GM18858 (cell line): Measurements from ENCODE around the gene LORICRIN.

ENCODE experiments used
- ATAC-seq: cut with Tn5 transposase; IDR thresholded peaks from one replicate; pipeline ENCODE4 v1.9.1; 2021; ENCODE audit not compliant: unreplicated experiment

Gene LORICRIN

DNA sequence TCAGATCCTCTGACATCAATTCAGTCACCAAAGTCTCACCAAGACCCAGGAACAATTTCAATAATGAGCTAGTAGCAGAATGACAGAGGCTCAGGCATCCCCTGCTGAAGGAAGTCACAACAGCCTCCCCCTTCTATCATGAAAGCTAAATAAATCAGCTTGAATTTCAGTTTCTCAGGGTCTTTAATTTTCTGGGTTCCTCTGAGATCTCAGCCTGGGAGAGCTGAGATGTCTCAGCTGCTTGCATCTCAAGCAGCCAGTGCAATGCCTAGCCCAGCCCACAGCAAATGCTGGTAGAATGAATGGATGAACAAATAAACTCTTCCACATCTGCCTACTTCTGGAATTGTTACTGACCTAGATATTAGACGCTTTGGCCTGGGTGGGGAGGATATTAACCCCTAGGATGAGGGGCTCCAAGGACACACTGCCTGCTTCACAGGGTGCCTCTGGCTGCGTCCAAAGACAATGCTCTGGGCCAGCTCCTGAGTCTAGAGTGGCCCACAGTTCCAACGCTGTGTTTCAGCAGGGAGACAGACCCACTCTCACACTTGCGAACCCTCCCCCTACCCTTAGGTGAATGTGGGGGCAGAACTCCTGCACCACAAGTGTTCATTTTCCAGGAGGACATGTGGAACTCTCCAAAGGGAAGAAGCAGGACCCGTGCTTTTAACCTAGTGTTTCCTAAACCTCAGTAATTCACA, 11.2 kb upstream of the LORICRIN start:
- ATAC-seq = no peak

DNA sequence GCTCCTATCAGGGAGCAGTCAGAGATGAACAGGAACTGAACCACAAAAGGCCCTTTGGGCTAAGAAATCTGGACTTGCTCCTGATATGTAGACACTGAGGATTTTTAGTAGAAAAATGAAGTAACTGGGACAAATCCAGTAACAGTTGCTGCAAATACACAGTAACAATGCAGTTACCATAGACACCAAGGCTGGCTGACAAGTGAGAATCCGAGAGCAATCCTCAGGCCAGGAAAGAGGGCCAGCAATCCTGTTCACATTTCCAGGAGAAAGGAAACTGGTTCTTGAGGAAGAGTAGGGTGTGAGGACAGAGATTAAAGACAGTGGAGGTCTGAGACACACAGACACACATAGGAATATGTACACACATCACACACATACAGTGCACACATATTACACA, 9.3 kb upstream of the LORICRIN start:
- no peak for ATAC-seq

DNA sequence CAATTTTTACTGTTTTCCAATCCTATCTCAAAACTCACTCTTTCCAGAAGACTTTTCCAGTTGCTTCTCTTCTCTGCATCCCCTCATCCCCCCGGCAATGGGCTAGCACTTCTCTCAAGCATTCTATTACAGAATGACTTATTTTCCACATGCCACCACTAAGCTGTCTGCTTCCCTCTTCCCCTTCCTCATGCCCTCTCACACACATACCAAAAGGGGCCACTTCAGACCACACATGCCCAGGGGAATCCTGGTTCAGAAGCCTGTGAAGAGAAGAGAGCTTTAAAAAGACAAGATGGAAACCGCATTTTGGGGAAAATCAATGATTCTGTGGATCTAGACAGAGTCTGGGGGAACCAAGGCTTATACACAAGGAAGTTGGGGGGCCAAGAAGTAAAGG, 8.4 kb upstream of the LORICRIN start:
- no peak for ATAC-seq

DNA sequence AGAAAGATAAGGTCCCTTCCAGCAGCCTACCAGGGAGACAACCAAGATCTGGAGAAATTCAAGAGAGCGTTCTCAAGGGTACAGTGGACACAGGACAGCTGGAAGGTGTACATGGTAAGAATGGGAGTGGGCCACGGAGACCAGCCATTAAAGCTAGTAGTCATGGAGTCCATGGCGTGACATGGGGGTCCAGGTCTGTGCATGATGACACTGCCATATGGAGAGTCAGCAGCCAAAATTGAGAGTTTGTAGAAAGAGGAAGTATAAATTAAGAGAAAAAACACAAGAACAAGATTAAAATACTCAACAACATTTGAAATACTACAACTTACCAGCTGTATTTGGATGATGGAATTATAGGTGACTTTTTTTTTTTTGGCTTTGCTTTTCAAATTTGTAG, 7.9 kb upstream of the LORICRIN start:
- ATAC-seq = no peak

DNA sequence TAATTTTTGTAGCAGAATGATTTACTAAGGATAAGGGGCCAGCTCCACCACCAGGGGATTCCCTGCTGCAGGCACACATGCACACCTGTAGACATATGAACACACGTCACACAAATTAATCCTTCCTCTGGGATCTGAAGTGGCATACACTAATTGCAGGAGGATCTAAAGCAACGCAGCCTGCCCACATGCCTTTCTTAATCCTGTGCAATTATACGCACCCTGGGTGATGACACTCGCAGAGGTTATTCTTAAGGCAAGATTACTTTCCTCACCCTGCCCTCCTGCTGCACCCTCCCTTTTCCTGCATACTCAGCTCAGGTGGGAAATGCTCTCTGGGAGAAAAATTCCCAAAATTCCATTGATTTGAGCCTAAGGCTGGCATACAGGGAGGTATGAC, 7.5 kb upstream of the LORICRIN start:
- no peak for ATAC-seq

- no peak for ATAC-seq
Measured at GRCh38 chr1:153253076-153253475, 6.4 kb upstream of the LORICRIN start.

DNA sequence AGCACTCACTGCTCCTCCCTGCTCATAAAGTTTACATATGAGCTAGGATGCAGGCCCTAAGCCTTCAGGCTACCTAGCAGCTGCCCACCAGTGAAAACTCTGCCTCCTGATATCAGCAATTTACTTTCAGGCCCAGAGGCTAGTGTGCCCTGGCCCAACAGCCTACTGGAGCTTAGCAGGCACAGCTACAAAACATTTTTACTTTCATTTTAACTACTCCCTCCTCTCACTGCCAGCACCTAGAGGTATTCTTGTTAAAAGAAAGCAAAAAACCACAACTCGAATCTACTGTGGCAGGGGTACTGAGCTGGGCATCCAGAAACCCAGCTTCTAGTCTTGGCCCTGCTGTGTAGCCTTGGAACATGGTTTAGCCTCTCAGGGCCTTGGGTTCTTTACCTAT, 5.8 kb upstream of the LORICRIN start:
- no peak for ATAC-seq

DNA sequence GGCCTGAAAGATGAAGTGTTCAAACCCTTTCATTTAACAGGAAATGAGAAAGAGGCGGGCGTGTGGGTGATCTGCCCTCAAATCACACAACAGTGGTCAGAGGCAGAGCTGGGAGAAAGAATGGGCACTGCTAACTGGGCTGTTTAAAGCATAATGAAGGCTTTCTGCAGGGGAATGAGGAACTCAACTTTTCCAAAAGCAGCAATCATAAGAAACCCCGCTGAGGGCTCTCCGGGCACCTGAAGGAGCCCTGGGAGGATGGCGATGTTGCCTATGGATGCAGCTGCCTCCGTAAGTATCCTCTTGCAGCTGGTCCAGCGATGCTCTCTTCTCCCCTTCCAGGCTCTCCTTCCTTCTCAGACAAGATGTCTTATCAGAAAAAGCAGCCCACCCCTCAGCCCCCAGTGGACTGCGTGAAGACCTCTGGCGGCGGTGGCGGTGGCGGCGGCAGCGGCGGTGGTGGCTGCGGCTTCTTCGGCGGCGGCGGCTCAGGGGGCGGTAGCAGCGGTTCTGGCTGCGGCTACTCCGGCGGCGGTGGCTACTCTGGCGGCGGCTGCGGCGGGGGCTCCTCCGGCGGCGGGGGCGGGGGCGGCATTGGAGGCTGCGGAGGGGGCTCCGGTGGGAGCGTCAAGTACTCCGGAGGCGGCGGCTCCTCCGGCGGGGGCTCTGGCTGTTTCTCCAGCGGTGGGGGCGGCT, 1.2 kb downstream of the LORICRIN start:
- ATAC-seq = no peak

DNA sequence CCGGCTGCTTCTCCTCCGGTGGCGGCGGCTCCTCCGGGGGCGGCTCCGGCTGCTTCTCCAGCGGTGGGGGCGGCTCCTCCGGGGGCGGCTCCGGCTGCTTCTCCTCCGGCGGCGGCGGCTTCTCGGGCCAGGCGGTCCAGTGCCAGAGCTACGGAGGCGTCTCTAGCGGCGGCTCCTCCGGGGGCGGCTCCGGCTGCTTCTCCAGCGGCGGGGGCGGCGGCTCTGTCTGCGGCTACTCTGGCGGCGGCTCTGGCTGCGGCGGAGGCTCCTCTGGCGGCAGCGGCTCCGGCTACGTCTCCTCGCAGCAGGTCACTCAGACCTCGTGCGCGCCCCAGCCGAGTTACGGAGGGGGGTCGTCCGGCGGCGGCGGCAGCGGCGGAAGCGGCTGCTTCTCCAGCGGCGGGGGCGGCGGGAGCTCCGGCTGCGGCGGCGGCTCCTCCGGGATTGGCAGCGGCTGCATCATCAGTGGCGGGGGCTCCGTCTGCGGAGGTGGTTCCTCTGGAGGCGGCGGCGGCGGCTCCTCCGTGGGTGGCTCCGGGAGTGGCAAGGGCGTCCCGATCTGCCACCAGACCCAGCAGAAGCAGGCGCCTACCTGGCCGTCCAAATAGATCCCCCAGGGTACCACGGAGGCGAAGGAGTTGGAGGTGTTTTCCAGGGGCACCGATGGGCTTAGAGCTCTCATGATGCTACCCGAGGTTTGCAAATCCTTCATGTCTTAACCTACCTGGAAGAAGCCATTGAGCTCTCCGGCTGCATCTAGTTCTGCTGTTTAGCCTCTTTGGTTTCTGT, 2.0 kb downstream of the LORICRIN start:
- ATAC-seq = no peak

- no peak for ATAC-seq
Measured at GRCh38 chr1:153262070-153262366, 2.5 kb downstream of the LORICRIN start.

GRCh38 chr1:153262462-153263157, 3.1 kb downstream of the LORICRIN start:
- no peak for ATAC-seq

DNA sequence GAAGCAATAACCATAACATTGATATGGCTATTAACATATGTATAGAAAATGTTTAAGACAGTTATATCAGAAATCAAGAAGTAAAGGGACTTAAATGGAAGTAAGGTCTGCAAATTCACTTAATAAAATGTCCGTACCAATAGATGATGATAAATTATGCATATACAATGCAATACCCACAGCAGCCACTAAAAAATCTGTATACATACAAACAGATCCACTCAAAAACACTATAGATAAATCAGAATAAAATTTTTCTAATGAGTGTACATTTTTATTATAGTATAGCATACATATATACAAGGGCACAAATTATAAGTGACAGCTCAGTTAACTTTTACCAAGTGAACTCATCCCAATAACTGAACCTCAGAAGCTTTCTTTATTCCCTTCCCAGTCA, 6.0 kb downstream of the LORICRIN start:
- ATAC-seq = no peak

- no peak for ATAC-seq
Measured at GRCh38 chr1:153271711-153272110, 12.2 kb downstream of the LORICRIN start.

- no peak for ATAC-seq
Measured at GRCh38 chr1:153272186-153272585, 12.7 kb downstream of the LORICRIN start.

DNA sequence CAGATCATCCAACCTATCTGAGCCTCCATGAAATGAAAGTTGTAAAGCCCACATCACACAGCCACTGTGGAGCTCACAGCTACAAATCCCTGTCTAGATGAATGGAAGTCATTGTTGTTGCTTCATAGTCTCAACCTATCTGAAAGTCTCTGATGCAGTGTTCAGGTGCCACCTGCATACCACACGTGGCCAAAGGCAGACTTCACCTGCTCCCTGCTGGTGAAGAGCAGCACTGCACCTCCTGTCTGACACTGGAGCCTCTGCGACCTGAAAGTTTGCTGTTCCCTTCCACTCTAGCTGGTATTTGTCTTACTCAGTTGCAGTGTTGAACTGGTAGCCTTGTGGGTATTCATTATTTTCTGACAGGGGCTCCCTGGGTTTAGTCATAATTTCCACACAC, 18.4 kb downstream of the LORICRIN start:
- peak; percentile 72 for ATAC-seq

DNA sequence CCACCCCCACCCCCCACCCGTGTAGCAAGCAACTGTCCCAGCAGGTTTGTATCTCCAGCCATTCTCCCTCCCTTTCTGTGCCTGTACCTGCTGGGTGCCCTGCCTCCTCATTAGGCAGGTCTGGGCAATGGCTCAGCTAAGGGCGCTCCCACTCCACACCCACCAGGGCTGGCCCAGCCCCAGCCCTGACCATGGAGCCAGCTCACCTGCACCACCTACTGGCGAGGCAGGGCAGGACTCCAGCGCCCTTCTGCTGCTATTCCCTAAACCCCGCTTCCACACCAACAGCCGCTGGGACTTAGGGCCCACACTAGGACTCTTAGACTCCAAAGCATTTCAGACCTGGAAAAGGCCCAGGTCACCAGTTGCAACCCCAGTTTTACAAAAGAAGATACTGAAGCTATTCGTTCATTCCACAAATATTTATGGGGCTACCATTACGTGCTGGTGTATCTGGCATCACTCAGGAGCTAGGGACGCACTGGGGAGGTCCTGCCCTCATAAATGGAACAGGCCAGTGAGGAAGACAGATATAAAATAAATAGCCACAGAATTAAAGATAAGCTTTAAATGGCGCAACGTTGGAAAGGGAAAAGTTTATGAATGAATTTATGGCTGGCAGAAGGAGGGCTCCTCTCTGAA, 29.3 kb downstream of the LORICRIN start:
- ATAC-seq = no peak

DNA sequence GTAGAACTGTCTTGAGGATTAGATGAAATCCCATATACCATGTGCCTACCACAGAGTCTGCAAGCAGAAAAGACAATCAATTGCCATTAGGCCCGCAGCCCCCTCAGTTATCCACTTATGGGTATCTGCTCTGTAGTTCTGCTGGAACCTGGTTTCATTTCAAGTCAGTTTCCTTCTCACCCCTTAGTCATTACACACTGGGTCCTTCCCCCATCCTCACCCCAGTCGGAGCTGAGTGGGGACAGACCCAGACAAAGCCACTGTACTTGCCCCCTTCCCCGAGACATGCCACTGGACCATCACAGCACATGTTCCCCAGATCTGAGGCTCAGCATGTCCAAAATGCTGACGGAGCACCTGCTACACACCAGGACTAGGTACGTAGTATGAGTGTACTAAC, 32.0 kb downstream of the LORICRIN start:
- no peak for ATAC-seq

- no peak for ATAC-seq
Measured at GRCh38 chr1:153292185-153292584, 32.7 kb downstream of the LORICRIN start.

GRCh38 chr1:153292740-153293479, 33.4 kb downstream of the LORICRIN start:
- no peak for ATAC-seq

- no peak for ATAC-seq
Measured at GRCh38 chr1:153293480-153293775, 33.9 kb downstream of the LORICRIN start.

DNA sequence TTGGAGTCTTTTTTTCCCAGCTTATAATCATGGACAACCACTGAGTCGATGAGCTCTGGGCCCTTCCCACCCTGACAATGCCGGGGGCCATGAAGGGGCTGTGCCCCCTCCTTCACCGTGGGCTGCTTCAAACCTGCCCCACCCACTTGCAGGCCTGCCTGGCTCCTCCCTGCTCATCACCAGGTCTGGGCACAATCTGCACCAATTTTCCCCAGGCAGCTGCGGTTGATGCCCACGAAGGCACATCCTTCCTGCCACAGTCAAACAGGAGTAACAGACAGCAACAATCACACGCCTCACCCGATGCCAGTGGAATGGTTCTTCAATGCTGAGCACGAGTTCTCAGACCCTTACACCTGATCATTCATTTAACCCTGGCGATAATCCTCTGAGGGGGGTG, 34.4 kb downstream of the LORICRIN start:
- no peak for ATAC-seq
